Measurements from ENCODE around the gene PTTG1IP. TPM values are rescaled to one million over a fixed set of nuclear protein-coding genes. Genes with fewer than 3 reads are reported as not detected.
"Not testable (repeated sequence)": the region's sequence is repeated elsewhere in the genome, so short reads cannot be mapped to it uniquely, and the experiment has no call there.

PTTG1IP gene
- polyA plus RNA-seq, 10 donors: 116 to 144 (median 127) TPM

GRCh38 chr21:44886113-44887075 is 12.9 kb upstream of the PTTG1IP start:
- DNase-seq: no peak

- DNase-seq: no peak
These were observed 12.1 kb upstream of the PTTG1IP start for GRCh38 chr21:44885615-44886014.

GRCh38 chr21:44884097-44884496 is 10.6 kb upstream of the PTTG1IP start:
- no peak for DNase-seq

- DNase-seq: no peak
These were observed 9.8 kb upstream of the PTTG1IP start for GRCh38 chr21:44883250-44883649.

GRCh38 chr21:44881198-44881872 is 7.8 kb upstream of the PTTG1IP start:
- no peak for DNase-seq

GRCh38 chr21:44880405-44881197 is 7.1 kb upstream of the PTTG1IP start:
- DNase-seq: peak in 2 of 3 donors; percentile 23 to 43

GRCh38 chr21:44879238-44879637 is 5.7 kb upstream of the PTTG1IP start:
- DNase-seq: not testable (repeated sequence)

- peak in 1 of 3 donors; percentile 29 for DNase-seq
These were observed 4.8 kb upstream of the PTTG1IP start for GRCh38 chr21:44878053-44878982.

- DNase-seq: no peak
These were observed 3.5 kb upstream of the PTTG1IP start for GRCh38 chr21:44876849-44877575.

- peak in 1 of 3 donors; percentile 35 for DNase-seq
These were observed 1.8 kb upstream of the PTTG1IP start for GRCh38 chr21:44875316-44875700.

- DNase-seq: peak in 2 of 3 donors; percentile 27 to 64
These were observed 1.2 kb upstream of the PTTG1IP start for GRCh38 chr21:44874497-44875315.

GRCh38 chr21:44874240-44874496 is 678 bp upstream of the PTTG1IP start:
- DNase-seq: no peak

GRCh38 chr21:44872649-44873355 is 688 bp downstream of the PTTG1IP start:
- DNase-seq: peak in 2 of 3 donors; percentile 47 to 74

GRCh38 chr21:44872323-44872648 is 1.2 kb downstream of the PTTG1IP start:
- DNase-seq: no peak

- peak in 1 of 3 donors; percentile 30 for DNase-seq
These were observed 1.8 kb downstream of the PTTG1IP start for GRCh38 chr21:44871576-44872269.

- DNase-seq: no peak
These were observed 2.6 kb downstream of the PTTG1IP start for GRCh38 chr21:44870748-44871495.

Measured in muscle of back (tissue), 11 donors.